Globus pallidus (tissue), 1 donor: ENCODE results near the gene RAPGEF1.

Source experiments
- DNase-seq: peaks from one replicate; pipeline ENCODE4 v3.0.0-alpha.2; 2015; ENCODE audit warnings: low spot score

RAPGEF1 gene

DNA sequence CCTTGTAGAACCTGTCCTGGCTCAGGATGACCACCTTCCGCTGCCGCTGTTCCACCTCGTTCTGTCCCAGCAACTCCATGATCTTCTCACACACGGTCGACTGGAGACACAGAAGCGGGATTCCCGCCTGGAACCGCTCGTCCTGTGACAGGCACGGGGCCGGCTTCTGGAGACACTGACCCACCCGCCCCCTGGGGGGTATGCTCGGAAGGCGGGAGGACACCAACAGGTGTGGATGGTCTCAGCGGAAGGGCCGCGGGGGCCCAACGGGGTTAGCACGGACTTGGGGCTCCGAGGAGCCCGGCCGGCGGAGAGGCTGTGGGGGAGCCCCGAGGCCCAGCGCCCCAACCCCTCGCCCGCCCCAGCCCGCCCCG is 209.3 kb downstream of the RAPGEF1 start:
- DNase-seq = no peak

GRCh38 chr9:131529597-131530545 is 210.0 kb downstream of the RAPGEF1 start:
- DNase-seq = no peak

GRCh38 chr9:131528886-131529505 is 210.9 kb downstream of the RAPGEF1 start:
- no peak for DNase-seq

GRCh38 chr9:131528186-131528585 is 211.7 kb downstream of the RAPGEF1 start:
- no peak for DNase-seq
